Activated CD8-positive, alpha-beta T cell treated with anti-CD3 and anti-CD28 coated beads for 36 hours (primary cell): ENCODE measurements around the gene MFN1. TPM values are rescaled to one million over a fixed set of nuclear protein-coding genes. Genes with fewer than 3 reads are reported as not detected.
"Not testable (repeated sequence)": the region's sequence is repeated elsewhere in the genome, so short reads cannot be mapped to it uniquely, and the experiment has no call there.

ENCODE experiments used
- ATAC-seq: fragments of 200-7000 bp; cut with Tn5 transposase; one replicate; pipeline ENCODE4 v1.10.0; 2021; ENCODE audit warnings: mild to moderate bottlenecking, moderate library complexity
- CTCF ChIA-PET: fragments of 350-600 bp; sonication (Branson Sonifier 250); formaldehyde crosslinking; loops from one replicate; lab custom pipeline; 2021; ENCODE audit warnings: antibody characterized with exemption; lab: Charles Lee
- POLR2A ChIA-PET: fragments of 350-600 bp; sonication (Branson Sonifier 250); formaldehyde crosslinking; loops from one replicate; lab custom pipeline; 2021; ENCODE audit warnings: antibody characterized with exemption; lab: Charles Lee
- DNase-seq: peaks from one replicate; pipeline ENCODE4 v3.0.0-alpha.2; 2020
- H3K27ac Mint-ChIP-seq: one replicate; pipeline ENCODE4 v1.8.0; 2021; ENCODE audit warnings: mild to moderate bottlenecking, mixed read lengths
- H3K27me3 Mint-ChIP-seq: one replicate; pipeline ENCODE4 v1.8.0; 2021; ENCODE audit warnings: mixed read lengths
- H3K36me3 Mint-ChIP-seq: one replicate; pipeline ENCODE4 v1.8.0; 2021; ENCODE audit warnings: low read depth, mixed read lengths
- H3K4me1 Mint-ChIP-seq: one replicate; pipeline ENCODE4 v1.8.0; 2021; ENCODE audit warnings: low read depth, mixed read lengths
- H3K4me3 Mint-ChIP-seq: one replicate; pipeline ENCODE4 v1.8.0; 2021; ENCODE audit warnings: mild to moderate bottlenecking, moderate library complexity, mixed read lengths
- H3K9me3 Mint-ChIP-seq: one replicate; pipeline ENCODE4 v1.8.0; 2021; ENCODE audit warnings: mixed read lengths
- intact Hi-C: fragments of 100-400 bp; cut with micrococcal nuclease; formaldehyde crosslinking; loops from one replicate; pipeline ENCODE4 v1.10.0; 2022
- total RNA-seq, 2 experiments: library from RNA; stranded (reverse); gene quantifications; one replicate each; pipeline ENCODE4 v1.2.3, GENCODE V29; 2021
- TF ChIP-seq, protein P1 (sequence below): fragments of 200-600 bp; IDR thresholded peaks from one replicate; pipeline ENCODE4 v1.8.0; 2022; ENCODE audit warnings: antibody characterized with exemption, mild to moderate bottlenecking

Gene MFN1
- total RNA-seq, 2 experiments from 2014 or later, result 31.9 to 34.8 TPM

DNA sequence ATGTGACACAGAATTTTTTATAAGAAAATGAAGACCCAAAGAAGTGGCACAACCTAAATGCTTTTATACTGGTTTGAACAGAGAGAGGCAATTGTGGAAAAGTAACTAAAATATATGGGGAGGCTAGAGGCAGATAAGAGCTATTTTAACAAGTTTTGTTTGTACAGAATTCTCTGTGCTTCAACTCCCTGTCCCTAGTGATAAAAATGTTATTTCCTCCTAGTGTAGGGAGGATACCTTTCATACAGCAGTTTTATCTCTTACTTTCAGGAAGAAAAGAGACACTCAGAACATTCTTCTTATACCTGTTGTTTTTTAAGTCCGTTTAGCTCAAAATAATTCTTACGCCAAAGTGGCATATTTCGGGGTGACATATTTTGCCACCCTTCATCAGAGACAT lies 45.9 kb upstream of the MFN1 start:
- Mint-ChIP-seq H3K27ac (no peak overlapping the region), H3K4me3 (no peak overlapping the region), H3K36me3 (no peaks in the 10 kb centered on the region), H3K4me1 (no peaks in the 10 kb centered on the region), H3K9me3 (peaks cover 5% of the 10 kb centered on the region), H3K27me3 (peaks cover 5% of the 10 kb centered on the region)
- TF ChIP-seq, protein P1, sequence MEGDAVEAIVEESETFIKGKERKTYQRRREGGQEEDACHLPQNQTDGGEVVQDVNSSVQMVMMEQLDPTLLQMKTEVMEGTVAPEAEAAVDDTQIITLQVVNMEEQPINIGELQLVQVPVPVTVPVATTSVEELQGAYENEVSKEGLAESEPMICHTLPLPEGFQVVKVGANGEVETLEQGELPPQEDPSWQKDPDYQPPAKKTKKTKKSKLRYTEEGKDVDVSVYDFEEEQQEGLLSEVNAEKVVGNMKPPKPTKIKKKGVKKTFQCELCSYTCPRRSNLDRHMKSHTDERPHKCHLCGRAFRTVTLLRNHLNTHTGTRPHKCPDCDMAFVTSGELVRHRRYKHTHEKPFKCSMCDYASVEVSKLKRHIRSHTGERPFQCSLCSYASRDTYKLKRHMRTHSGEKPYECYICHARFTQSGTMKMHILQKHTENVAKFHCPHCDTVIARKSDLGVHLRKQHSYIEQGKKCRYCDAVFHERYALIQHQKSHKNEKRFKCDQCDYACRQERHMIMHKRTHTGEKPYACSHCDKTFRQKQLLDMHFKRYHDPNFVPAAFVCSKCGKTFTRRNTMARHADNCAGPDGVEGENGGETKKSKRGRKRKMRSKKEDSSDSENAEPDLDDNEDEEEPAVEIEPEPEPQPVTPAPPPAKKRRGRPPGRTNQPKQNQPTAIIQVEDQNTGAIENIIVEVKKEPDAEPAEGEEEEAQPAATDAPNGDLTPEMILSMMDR, result no peak
- POLR2A ChIA-PET, result interaction anchor here (0.5 kb wide), 1 partner anchor 690 kb away, joined by 3 read pairs; no protein-coding TSS in a partner anchor
- DNase-seq (no peak), ATAC-seq (no peak)
- intact Hi-C loops, result no loop called here
- CTCF ChIA-PET, result no interaction called here

DNA sequence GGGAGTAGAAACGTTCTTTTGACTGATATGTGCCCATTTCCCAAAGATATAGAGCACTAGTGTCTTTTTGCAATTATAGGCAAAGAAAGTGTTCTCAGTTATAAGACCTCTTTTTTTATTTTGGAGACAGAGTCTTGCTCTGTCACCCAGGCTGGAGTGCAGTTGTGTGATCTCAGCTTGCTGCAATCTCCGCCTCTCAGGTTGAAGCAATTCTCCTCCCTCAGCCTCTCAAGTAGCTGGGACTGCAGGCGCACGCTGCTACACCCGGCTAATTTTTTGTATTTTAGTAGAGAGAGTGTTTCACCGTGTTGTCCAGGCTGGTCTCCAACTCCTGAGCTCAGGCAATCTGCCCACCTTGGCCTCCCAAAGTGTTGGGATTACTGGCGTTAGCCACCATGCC lies 45.4 kb upstream of the MFN1 start:
- CTCF ChIA-PET, result no interaction called here
- intact Hi-C loops, result no loop called here
- no peak overlapping the region for H3K4me3 Mint-ChIP-seq
- TF ChIP-seq, protein P1, result no peak
- H3K27me3 Mint-ChIP-seq, result peaks cover 3% of the 10 kb centered on the region
- H3K4me1 Mint-ChIP-seq, result no peaks in the 10 kb centered on the region
- POLR2A ChIA-PET, result no interaction called here
- peaks cover 5% of the 10 kb centered on the region for H3K9me3 Mint-ChIP-seq
- H3K27ac Mint-ChIP-seq, result no peak overlapping the region
- no peaks in the 10 kb centered on the region for H3K36me3 Mint-ChIP-seq
- no peak for ATAC-seq
- no peak for DNase-seq

DNA sequence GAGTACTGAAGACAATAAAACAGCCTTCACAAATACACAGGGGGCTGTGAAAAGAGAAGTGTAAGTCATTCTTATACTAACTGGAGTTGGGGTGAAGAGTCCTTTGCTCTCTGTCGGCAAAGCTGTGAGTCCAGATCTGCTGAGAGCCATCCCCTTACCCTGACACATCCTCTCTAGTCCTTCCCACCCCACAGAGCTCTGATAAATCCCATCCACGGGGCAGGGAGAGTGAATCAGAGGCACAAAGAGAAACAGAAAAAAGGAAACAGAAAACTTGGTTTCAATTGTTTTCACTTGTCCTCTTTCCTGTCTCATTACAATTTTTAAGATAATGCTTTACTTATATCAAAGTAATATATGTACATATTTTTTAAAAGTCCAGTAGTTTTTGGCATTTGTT lies 42.9 kb upstream of the MFN1 start:
- ATAC-seq (peak; percentile 27), DNase-seq (no peak)
- Mint-ChIP-seq H3K27me3 (peaks cover 1% of the 10 kb centered on the region), H3K4me1 (no peaks in the 10 kb centered on the region), H3K36me3 (no peaks in the 10 kb centered on the region), H3K4me3 (no peak overlapping the region), H3K9me3 (peaks cover under 1% of the 10 kb centered on the region), H3K27ac (no peak overlapping the region)
- ChIA-PET POLR2A (no interaction called here), CTCF (no interaction called here)
- TF ChIP-seq, protein P1, result no peak
- intact Hi-C loops, result no loop called here

DNA sequence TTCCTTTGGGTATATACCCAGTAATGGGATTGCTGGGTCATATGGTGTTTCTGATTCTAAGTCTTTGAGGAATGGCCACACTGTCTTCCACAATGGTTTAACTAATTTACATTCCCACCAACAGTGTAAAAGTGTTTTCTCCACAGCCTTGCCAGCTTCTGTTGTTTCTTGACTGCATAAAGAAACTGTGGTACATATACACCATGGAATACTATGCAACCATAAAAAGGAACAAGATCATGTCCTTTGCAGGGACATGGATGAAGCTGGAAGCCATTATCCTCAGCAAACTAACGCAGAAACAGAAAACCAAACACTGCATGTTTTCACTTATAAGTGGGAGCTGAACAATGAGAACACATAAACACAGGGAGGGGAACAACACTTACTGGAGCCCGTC lies 40.1 kb upstream of the MFN1 start:
- H3K36me3 Mint-ChIP-seq, H3K4me1 Mint-ChIP-seq, intact Hi-C loops, H3K27me3 Mint-ChIP-seq, ATAC-seq, CTCF ChIA-PET, H3K9me3 Mint-ChIP-seq, DNase-seq, H3K4me3 Mint-ChIP-seq, POLR2A ChIA-PET, H3K27ac Mint-ChIP-seq: not testable (repeated sequence)

DNA sequence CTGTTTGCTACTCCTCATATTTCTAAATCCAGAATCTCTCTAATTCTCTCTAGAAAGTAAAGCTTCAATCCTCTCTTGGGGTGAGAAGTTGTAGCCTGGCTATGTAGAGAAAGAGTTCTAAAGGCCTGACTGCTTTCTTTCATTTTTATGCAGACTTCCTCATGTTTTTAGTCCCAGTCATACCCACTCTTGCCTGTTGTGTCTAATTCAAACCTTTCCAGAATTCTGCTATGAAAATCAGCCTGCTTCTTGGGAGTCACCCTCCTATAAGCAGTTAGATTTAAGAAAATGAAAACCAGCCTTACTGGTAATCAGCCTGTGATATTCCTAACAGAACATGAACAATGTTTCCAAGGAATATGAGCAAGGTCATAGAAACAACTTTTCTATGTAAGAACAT lies 39.5 kb upstream of the MFN1 start:
- no peak overlapping the region for H3K27ac Mint-ChIP-seq
- ChIA-PET CTCF (no interaction called here), POLR2A (no interaction called here)
- no peaks in the 10 kb centered on the region for H3K4me1 Mint-ChIP-seq
- H3K27me3 Mint-ChIP-seq, result peaks cover 1% of the 10 kb centered on the region
- ATAC-seq, result no peak
- H3K4me3 Mint-ChIP-seq, result no peak overlapping the region
- TF ChIP-seq, protein P1, result no peak
- H3K36me3 Mint-ChIP-seq, result no peaks in the 10 kb centered on the region
- DNase-seq, result no peak
- H3K9me3 Mint-ChIP-seq, result no peaks in the 10 kb centered on the region
- intact Hi-C loops, result no loop called here
